Ovary (tissue), 9 donors: Measurements from ENCODE around the gene ACAP1. TPM values are rescaled to one million over a fixed set of nuclear protein-coding genes. Genes with fewer than 3 reads are reported as not detected.

Experiments
- DNase-seq, 5 donors: peaks; one replicate each; pipeline ENCODE4 v3.0.0-alpha.2; 2019 to 2020
- H3K27ac ChIP-seq, 2 donors: fragments of 200-600 bp; one replicate each; pipeline versions ENCODE4 v1.5.1 to v1.8.0; 2019 to 2022
- H3K27me3 ChIP-seq: fragments of 200-600 bp; one replicate; pipeline ENCODE4 v1.8.0; 2022
- H3K36me3 ChIP-seq: fragments of 200-600 bp; sonication (generic); one replicate; pipeline ENCODE4 v1.5.1; 2019
- H3K4me1 ChIP-seq: one replicate; pipeline ENCODE4 v1.8.1; 2013; ENCODE audit warnings: mild to moderate bottlenecking, moderate library complexity; ENCODE audit not compliant: insufficient read depth
- H3K4me3 ChIP-seq: fragments of 200-600 bp; sonication (generic); one replicate; pipeline ENCODE4 v1.5.1; 2017
- H3K9me3 ChIP-seq, 2 donors: fragments of 200-600 bp in 1 of 2; sonication (generic) in 1 of 2; one replicate each; pipeline versions ENCODE4 v1.5.1 to v1.8.1; 2013 to 2019; ENCODE audit warnings: mild to moderate bottlenecking in 1 of 2, moderate library complexity in 1 of 2
- CTCF ChIP-seq, 3 donors: fragments of 450-650 bp in 2 of 3; fragments of 200-600 bp in 1 of 3; IDR thresholded peaks; one replicate each; pipeline versions ENCODE4 v1.5.1 to v1.8.0; 2016 to 2022; ENCODE audit warnings: antibody characterized with exemption in 3 of 3, mild to moderate bottlenecking in 1 of 3
- EP300 ChIP-seq: sonication (generic); formaldehyde crosslinking; IDR thresholded peaks from one replicate; pipeline ENCODE4 v1.6.1; 2017; ENCODE audit warnings: antibody characterized with exemption
- POLR2A ChIP-seq: fragments of 450-650 bp; IDR thresholded peaks from one replicate; pipeline ENCODE4 v1.6.1; 2017; ENCODE audit warnings: antibody characterized with exemption, mild to moderate bottlenecking, moderate library complexity
- WGBS, 3 donors: extraction: QIAGEN DNeasy Blood & Tissue Kit in 1 of 3; methylation state at CpG; one replicate each; pipeline versions ENCODE4 v1.1.5 to v1.1.7; 2013 to 2017; 5-methylcytosine and 5-hydroxymethylcytosine counted together
- intact Hi-C, 4 donors: fragments of 100-400 bp; cut with DNase I; formaldehyde crosslinking; loops; one replicate each; pipeline versions ENCODE4 v1.11.0 to v1.15.1; 2022 to 2023
- polyA plus RNA-seq, 2 donors: library from polyadenylated mRNA; stranded (reverse); fragments of 200-250 nt in 1 of 2; fragments of 350-450 nt in 1 of 2; fragmentation: Illumina TruSeq in 1 of 2; extraction: RNeasy Lipid Tissue Mini Kit (QIAGEN cat#74804) in 1 of 2; gene quantifications; one replicate each; pipeline ENCODE4 v1.2.3, GENCODE V29; 2013 to 2014
- total RNA-seq, 7 donors: library from RNA; depleted of rRNA in 2 of 7; stranded (reverse); fragments of >200 nt in 2 of 7; fragmentation: NEBNext Ultra II Directional in 3 of 7; extraction: Animal tissue kit (Norgen Biotek cat#: 25700) in 3 of 7; gene quantifications; one replicate each; pipeline versions ENCODE4 v1.1.0 to v1.2.4, GENCODE V29; 2016 to 2023
- donor health status: DM: no; HTN: no; CAD: no; lungs with moderate emphysema.
- donor health status: DM: no; HTN: no; CAD: no.
- donor health status: Bipolar disorder and iron deficiency.
- donor health status: DM: yes; HTN: yes; CAD: no.
- donor health status: DM: no; HTN: no; CAD: no.
- donor health status: DM: yes; HTN: yes; CAD: no.

The ACAP1 gene
- total and polyA plus RNA-seq, 9 donors = 1.9 to 9.4 (median 5.5) TPM

GRCh38 chr17:7290685-7291084 is 45.6 kb upstream of the ACAP1 start:
- Histone ChIP-seq H3K27ac (no peak overlapping the region), H3K27me3 (peaks cover 3% of the 10 kb centered on the region), H3K9me3 (no peaks in the 10 kb centered on the region), H3K4me3 (no peak overlapping the region), H3K36me3 (no peaks in the 10 kb centered on the region), H3K4me1 (peaks cover 9% of the 10 kb centered on the region)
- TF ChIP-seq EP300 (no peak), CTCF (IDR thresholded peaks at IDR 0.05) (no peak), POLR2A (no peak)
- WGBS, 3 donors = 73 to 76% (median 75%) methylated on average over 11 of the region's 11 CpGs
- intact Hi-C loops = loop anchor here in 1 of 4 donors (5.0 kb wide), 1 partner anchor 248 kb away; the partner anchor contains the start of gene SLC16A11
- no peak for DNase-seq

- WGBS, 3 donors = 76 to 80% (median 78%) methylated on average over 2 of the region's 2 CpGs
- TF ChIP-seq POLR2A = no peak
- no peak for TF ChIP-seq EP300
- TF ChIP-seq CTCF (IDR thresholded peaks at IDR 0.05) = no peak
- Histone ChIP-seq H3K27me3 (peaks cover 3% of the 10 kb centered on the region), H3K36me3 (no peaks in the 10 kb centered on the region), H3K27ac (no peak overlapping the region), H3K4me1 (peaks cover 9% of the 10 kb centered on the region), H3K4me3 (no peak overlapping the region), H3K9me3 (no peaks in the 10 kb centered on the region)
- no peak for DNase-seq
- intact Hi-C loops = loop anchor here in 1 of 4 donors (5.0 kb wide), 1 partner anchor 250 kb away; the partner anchor contains the start of gene SLC16A11
These were observed 44.1 kb upstream of the ACAP1 start for GRCh38 chr17:7292194-7292593.

GRCh38 chr17:7292729-7293128 is 43.6 kb upstream of the ACAP1 start:
- WGBS, 3 donors = 16 to 20% (median 19%) methylated on average over 6 of the region's 6 CpGs
- Histone ChIP-seq H3K27ac (no peak overlapping the region), H3K9me3 (no peaks in the 10 kb centered on the region), H3K36me3 (no peaks in the 10 kb centered on the region), H3K4me1 (peaks cover 9% of the 10 kb centered on the region), H3K27me3 (peaks cover 3% of the 10 kb centered on the region), H3K4me3 (no peak overlapping the region)
- intact Hi-C loops = loop anchor here in 1 of 4 donors (5.0 kb wide), 1 partner anchor 250 kb away; the partner anchor contains the start of gene SLC16A11
- peak in 1 of 5 donors; percentile 73 for DNase-seq
- no peak for TF ChIP-seq CTCF (IDR thresholded peaks at IDR 0.05)
- TF ChIP-seq EP300 = no peak
- TF ChIP-seq POLR2A = no peak

- Histone ChIP-seq H3K9me3 (no peaks in the 10 kb centered on the region), H3K4me3 (no peak overlapping the region), H3K27me3 (peaks cover 3% of the 10 kb centered on the region), H3K36me3 (no peaks in the 10 kb centered on the region), H3K4me1 (peaks cover 9% of the 10 kb centered on the region), H3K27ac (no peak overlapping the region)
- intact Hi-C loops = loop anchor here in 1 of 4 donors (5.0 kb wide), 1 partner anchor 251 kb away; the partner anchor contains the start of gene SLC16A11
- no peak for TF ChIP-seq POLR2A
- TF ChIP-seq CTCF (IDR thresholded peaks at IDR 0.05) = no peak
- 26 to 48% (median 43%) methylated on average over 11 of the region's 11 CpGs for WGBS, 3 donors
- peak in 1 of 5 donors; percentile 58 for DNase-seq
These were observed 43.2 kb upstream of the ACAP1 start for GRCh38 chr17:7293159-7293558.
